Neuronal stem cell (in vitro differentiated cells): ENCODE results near the gene GLIS1.

Experiments used
- DNase-seq: peaks from one replicate; pipeline ENCODE4 v3.0.0-alpha.2; 2013; ENCODE audit warnings: low spot score
- H2AFZ ChIP-seq: one replicate; pipeline ENCODE4 v1.6.1; 2013; ENCODE audit warnings: mild to moderate bottlenecking, low read length, inconsistent platforms
- H2AK5ac ChIP-seq: 2 replicates; pipeline ENCODE4 v1.6.1; 2013; ENCODE audit warnings: low read depth, mild to moderate bottlenecking, inconsistent platforms, low read length, moderate library complexity, mixed read lengths
- H2BK120ac ChIP-seq: 2 replicates; pipeline ENCODE4 v1.6.1; 2013; ENCODE audit warnings: low read depth, mild to moderate bottlenecking, inconsistent platforms, low read length, moderate library complexity, mixed read lengths
- H2BK12ac ChIP-seq: one replicate; pipeline ENCODE4 v1.6.1; 2013; ENCODE audit warnings: low read length, inconsistent platforms
- H2BK15ac ChIP-seq: 2 replicates; pipeline ENCODE4 v1.6.1; 2013; ENCODE audit warnings: mild to moderate bottlenecking, low read length, inconsistent platforms, mixed read lengths
- H2BK5ac ChIP-seq: one replicate; pipeline ENCODE4 v1.6.1; 2013; ENCODE audit warnings: inconsistent platforms, mild to moderate bottlenecking, low read length, moderate library complexity
- H3K14ac ChIP-seq: one replicate; pipeline ENCODE4 v1.6.1; 2013; ENCODE audit warnings: low read length, inconsistent platforms
- H3K18ac ChIP-seq: 2 replicates; pipeline ENCODE4 v1.6.1; 2013; ENCODE audit warnings: low read length, inconsistent platforms
- H3K23ac ChIP-seq: 2 replicates; pipeline ENCODE4 v1.6.1; 2013; ENCODE audit warnings: low read depth, mild to moderate bottlenecking, mixed read lengths, low read length, inconsistent platforms; ENCODE audit not compliant: poor library complexity
- H3K27ac ChIP-seq: replicated peaks from 3 replicates; pipeline ENCODE4 v1.5.1; 2013; ENCODE audit warnings: low read length, inconsistent platforms
- H3K27me3 ChIP-seq, 3 experiments: 2 replicates each; pipeline ENCODE4 v1.6.1; 2013; ENCODE audit warnings: low read length in 3 of 3, mild to moderate bottlenecking in 2 of 3, inconsistent platforms in 1 of 3, low read depth in 1 of 3, mixed read lengths in 1 of 3, moderate library complexity in 1 of 3; ENCODE audit not compliant: control insufficient read depth in 3 of 3, insufficient read depth in 3 of 3
- H3K36me3 ChIP-seq, 2 donors: replicated peaks in 1 of 2; 2 replicates each; pipeline ENCODE4 v1.6.1; 2013; ENCODE audit warnings: low read length in 2 of 2; ENCODE audit not compliant: control insufficient read depth in 2 of 2, insufficient read depth in 2 of 2
- H3K4ac ChIP-seq: 2 replicates; pipeline ENCODE4 v1.6.1; 2013; ENCODE audit warnings: inconsistent platforms, mild to moderate bottlenecking, low read length, moderate library complexity
- H3K4me1 ChIP-seq, 2 donors: 1 replicate in 1 of 2; 2 replicates in 1 of 2; pipeline ENCODE4 v1.6.1; 2013; ENCODE audit warnings: low read length in 2 of 2, low read depth in 1 of 2; ENCODE audit not compliant: control insufficient read depth in 2 of 2, insufficient read depth in 1 of 2
- H3K4me2 ChIP-seq: one replicate; pipeline ENCODE4 v1.6.1; 2013; ENCODE audit warnings: mild to moderate bottlenecking, low read length, inconsistent platforms; ENCODE audit not compliant: insufficient read depth, poor library complexity, severe bottlenecking
- H3K4me3 ChIP-seq, 2 donors: 2 replicates each; pipeline ENCODE4 v1.5.1; 2013; ENCODE audit warnings: low read length in 2 of 2, mild to moderate bottlenecking in 2 of 2, inconsistent platforms in 1 of 2, moderate library complexity in 1 of 2
- H3K79me1 ChIP-seq: one replicate; pipeline ENCODE4 v1.6.1; 2013; ENCODE audit warnings: low read depth, mild to moderate bottlenecking, inconsistent platforms, low read length, moderate library complexity
- H3K9ac ChIP-seq: one replicate; pipeline ENCODE4 v1.6.1; 2013; ENCODE audit warnings: mild to moderate bottlenecking, low read depth, low read length, inconsistent platforms; ENCODE audit not compliant: poor library complexity
- H3K9me3 ChIP-seq, 2 donors: replicated peaks in 1 of 2; 2 replicates each; pipeline versions ENCODE3 to v1.6.1; 2013; ENCODE audit warnings: low read length in 2 of 2, mild to moderate bottlenecking in 2 of 2, inconsistent platforms in 1 of 2, low read depth in 1 of 2, mixed read lengths in 1 of 2, moderate library complexity in 1 of 2; ENCODE audit not compliant: control insufficient read depth in 2 of 2, insufficient read depth in 1 of 2
- H4K8ac ChIP-seq: one replicate; pipeline ENCODE4 v1.6.1; 2013; ENCODE audit warnings: low read depth, mild to moderate bottlenecking, inconsistent platforms, low read length, moderate library complexity
- H4K91ac ChIP-seq: one replicate; pipeline ENCODE4 v1.6.1; 2013; ENCODE audit warnings: low read length, low read depth, mild to moderate bottlenecking, inconsistent platforms; ENCODE audit not compliant: poor library complexity
- WGBS, 2 donors: extraction: QIAGEN DNeasy Blood & Tissue Kit; methylation state at CpG; one replicate each; pipeline ENCODE4 v1.1.7; 2013; ENCODE audit warnings: missing lambda C conversion rate in 2 of 2, mixed read lengths in 1 of 2; ENCODE audit not compliant: insufficient read length in 2 of 2, insufficient replicate concordance in 1 of 2; ENCODE audit errors: extremely low coverage in 2 of 2; 5-methylcytosine and 5-hydroxymethylcytosine counted together

The GLIS1 gene

GRCh38 chr1:53585129-53585528 is 153.8 kb downstream of the GLIS1 start:
- H3K23ac ChIP-seq = no peak overlapping the region
- no peak overlapping the region for H3K4ac ChIP-seq
- peaks cover 0 to 7% (median 0%) of the 10 kb centered on the region in 3 experiments for H3K27me3 ChIP-seq
- no peak overlapping the region for H2AFZ ChIP-seq
- no peaks in the 10 kb centered on the region for H3K79me1 ChIP-seq
- H2BK12ac ChIP-seq = no peak overlapping the region
- no peak overlapping the region for H3K9ac ChIP-seq
- no peak overlapping the region for H4K91ac ChIP-seq
- H3K4me1 ChIP-seq = peaks cover 0 to 7% of the 10 kb centered on the region in 2 donors
- no peaks in the 10 kb centered on the region for H3K36me3 ChIP-seq
- H3K18ac ChIP-seq = no peak overlapping the region
- H3K14ac ChIP-seq = no peak overlapping the region
- H2BK120ac ChIP-seq = no peak overlapping the region
- no peak overlapping the region for H3K4me2 ChIP-seq
- no peak for DNase-seq
- H3K9me3 ChIP-seq = no peaks in the 10 kb centered on the region
- no peak overlapping the region for H4K8ac ChIP-seq
- no CpG with 5 or more reads among the region's 5 CpGs for WGBS, 2 donors
- no peak overlapping the region for H2BK15ac ChIP-seq
- no peak overlapping the region for H3K4me3 ChIP-seq
- no peak overlapping the region for H3K27ac ChIP-seq
- no peak overlapping the region for H2BK5ac ChIP-seq
- no peak overlapping the region for H2AK5ac ChIP-seq

- Histone ChIP-seq H3K27ac (no peak overlapping the region), H2BK12ac (no peak overlapping the region)
- WGBS, 2 donors = no CpG with 5 or more reads among the region's 2 CpGs
Observed at GRCh38 chr1:53584777-53585107, 154.2 kb downstream of the GLIS1 start.

GRCh38 chr1:53583868-53584776 is 154.8 kb downstream of the GLIS1 start:
- Histone ChIP-seq H3K4me1 (peaks cover 0 to 5% of the 10 kb centered on the region in 2 donors), H2AFZ (no peak overlapping the region), H2AK5ac (no peak overlapping the region), H2BK15ac (no peak overlapping the region), H3K18ac (no peak overlapping the region), H3K14ac (no peak overlapping the region), H3K9me3 (no peaks in the 10 kb centered on the region), H2BK12ac (no peak overlapping the region), H3K4ac (no peak overlapping the region), H3K36me3 (no peaks in the 10 kb centered on the region), H3K4me2 (no peak overlapping the region), H3K27me3 (peaks cover 0 to 4% (median 0%) of the 10 kb centered on the region in 3 experiments), H2BK5ac (no peak overlapping the region), H3K79me1 (no peaks in the 10 kb centered on the region), H3K4me3 (no peak overlapping the region), H3K9ac (no peak overlapping the region), H3K27ac (no peak overlapping the region), H4K8ac (no peak overlapping the region), H4K91ac (no peak overlapping the region), H2BK120ac (no peak overlapping the region), H3K23ac (no peak overlapping the region)
- no CpG with 5 or more reads among the region's 11 CpGs for WGBS, 2 donors
- DNase-seq = no peak

More at GRCh38 chr1:53584777-53585107, 154.2 kb downstream of the GLIS1 start:
- Histone ChIP-seq H4K8ac (no peak overlapping the region), H3K27me3 (peaks cover 0 to 4% (median 0%) of the 10 kb centered on the region in 3 experiments), H3K4me1 (peaks cover 0 to 7% of the 10 kb centered on the region in 2 donors), H3K9me3 (no peaks in the 10 kb centered on the region), H2AK5ac (no peak overlapping the region), H2BK15ac (no peak overlapping the region), H3K18ac (no peak overlapping the region), H3K4me3 (no peak overlapping the region), H3K9ac (no peak overlapping the region), H3K4me2 (no peak overlapping the region), H3K4ac (no peak overlapping the region), H2AFZ (no peak overlapping the region), H3K79me1 (no peaks in the 10 kb centered on the region), H4K91ac (no peak overlapping the region), H3K14ac (no peak overlapping the region), H2BK120ac (no peak overlapping the region), H2BK5ac (no peak overlapping the region), H3K23ac (no peak overlapping the region), H3K36me3 (no peaks in the 10 kb centered on the region)
- DNase-seq = no peak

GRCh38 chr1:53583021-53583867 is 155.7 kb downstream of the GLIS1 start:
- no peak overlapping the region for H3K27ac ChIP-seq
- no peak overlapping the region for H2BK120ac ChIP-seq
- no peaks in the 10 kb centered on the region for H3K79me1 ChIP-seq
- H3K4ac ChIP-seq = no peak overlapping the region
- H2AK5ac ChIP-seq = no peak overlapping the region
- H4K91ac ChIP-seq = no peak overlapping the region
- no peak overlapping the region for H2BK5ac ChIP-seq
- no peaks in the 10 kb centered on the region for H3K9me3 ChIP-seq
- H3K4me1 ChIP-seq = peaks cover 0 to 5% of the 10 kb centered on the region in 2 donors
- no peak overlapping the region for H2AFZ ChIP-seq
- no peak overlapping the region for H3K14ac ChIP-seq
- no peak overlapping the region for H3K4me2 ChIP-seq
- peaks cover 0 to 4% (median 0%) of the 10 kb centered on the region in 3 experiments for H3K27me3 ChIP-seq
- H3K9ac ChIP-seq = no peak overlapping the region
- H2BK15ac ChIP-seq = no peak overlapping the region
- H3K4me3 ChIP-seq = no peak overlapping the region
- no peak for DNase-seq
- no peaks in the 10 kb centered on the region for H3K36me3 ChIP-seq
- H3K18ac ChIP-seq = no peak overlapping the region
- no peak overlapping the region for H4K8ac ChIP-seq
- no peak overlapping the region for H2BK12ac ChIP-seq
- no CpG with 5 or more reads among the region's 13 CpGs for WGBS, 2 donors
- H3K23ac ChIP-seq = no peak overlapping the region
